Mesenteric fat pad (tissue), 1 donor: ENCODE results near the gene GNAO1. TPM values are rescaled to one million over a fixed set of nuclear protein-coding genes. Genes with fewer than 3 reads are reported as not detected.

Experiments
- DNase-seq: peaks from one replicate; pipeline ENCODE4 v3.0.0-alpha.2; 2020; ENCODE audit warnings: low spot score
- total RNA-seq: library from RNA; stranded (reverse); fragmentation: NEBNext Ultra II Directional; extraction: Animal tissue kit (Norgen Biotek cat#: 25700); gene quantifications from one replicate; pipeline ENCODE4 v1.2.1, GENCODE V29; 2021
- donor health status: DM: yes; HTN: yes; CAD: no.

Gene GNAO1
- total RNA-seq, 1 donor from 2014 or later: 3.0 TPM

DNA sequence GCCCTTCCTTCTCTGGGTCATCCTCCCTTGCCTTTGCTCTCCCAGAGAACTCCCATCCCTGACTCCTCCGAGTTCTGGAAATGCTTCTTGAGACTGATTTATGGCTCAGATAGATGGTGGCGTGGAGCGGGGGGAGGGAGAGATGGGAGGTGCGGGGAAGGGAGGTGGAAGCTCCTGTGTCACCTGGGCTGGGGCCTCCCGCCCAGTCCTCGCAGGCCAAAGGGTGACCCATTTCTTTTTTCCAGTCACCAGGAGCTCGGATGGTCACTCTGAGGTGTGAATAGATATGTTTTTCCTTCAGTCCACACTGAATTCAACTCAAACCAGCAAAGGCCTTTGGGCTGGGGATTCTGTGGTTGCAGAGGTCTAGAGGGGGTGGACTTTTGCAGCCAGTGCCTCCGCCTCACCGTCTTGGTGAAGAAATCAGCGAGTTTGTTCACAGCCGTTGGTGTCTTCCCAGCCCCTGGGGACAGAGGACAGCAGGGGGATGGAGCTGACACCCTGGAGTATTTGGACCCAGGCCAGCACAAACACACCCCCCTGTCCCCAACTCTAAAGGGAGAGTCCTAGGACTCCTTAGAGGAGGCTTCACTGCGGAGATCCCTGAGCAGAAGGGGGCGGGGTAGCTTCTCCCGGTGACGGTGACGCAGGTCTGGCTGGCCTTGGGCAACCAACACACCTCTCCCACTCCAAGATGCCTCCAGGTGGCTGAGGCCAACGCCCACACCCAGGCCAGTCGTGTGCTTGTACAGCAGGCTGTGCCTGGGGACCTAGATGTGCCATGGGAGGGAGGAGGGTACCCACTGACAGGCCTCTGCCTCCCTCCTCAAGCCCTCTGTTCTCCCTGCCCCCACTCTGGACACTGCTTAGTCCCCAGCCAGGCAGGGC lies 153.5 kb downstream of the GNAO1 start:
- no peak for DNase-seq

DNA sequence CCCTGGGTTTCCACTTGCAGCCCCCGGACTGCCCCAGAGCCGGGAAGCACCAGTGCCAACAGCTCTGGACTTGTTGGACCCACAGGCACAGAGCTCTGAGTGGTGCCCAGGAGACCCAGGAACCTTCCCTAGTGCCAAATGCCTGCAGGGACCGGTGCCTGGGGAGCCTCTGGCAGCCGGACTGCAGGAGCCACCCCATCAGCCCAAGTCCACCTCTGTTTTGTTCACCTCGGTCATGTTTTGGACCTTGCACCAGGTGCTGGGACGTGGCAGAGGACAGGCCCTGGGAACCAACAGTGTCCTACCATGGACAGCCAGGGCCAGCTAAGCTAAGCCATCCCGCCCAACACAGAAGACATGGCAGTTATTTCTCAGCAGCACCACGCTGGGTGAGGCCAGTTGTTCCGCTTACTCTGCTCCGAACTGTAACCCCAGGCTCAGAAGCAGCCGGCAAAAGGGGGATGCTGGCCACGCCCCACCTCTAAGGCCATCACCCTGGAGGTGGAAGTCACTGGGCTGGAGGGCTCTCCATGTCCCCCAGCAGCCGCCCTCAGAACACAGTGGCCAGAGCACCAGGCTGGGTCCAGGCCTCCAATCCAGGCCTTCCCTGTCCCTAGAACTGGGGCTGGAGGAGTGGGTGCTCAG lies 154.2 kb downstream of the GNAO1 start:
- no peak for DNase-seq

DNA sequence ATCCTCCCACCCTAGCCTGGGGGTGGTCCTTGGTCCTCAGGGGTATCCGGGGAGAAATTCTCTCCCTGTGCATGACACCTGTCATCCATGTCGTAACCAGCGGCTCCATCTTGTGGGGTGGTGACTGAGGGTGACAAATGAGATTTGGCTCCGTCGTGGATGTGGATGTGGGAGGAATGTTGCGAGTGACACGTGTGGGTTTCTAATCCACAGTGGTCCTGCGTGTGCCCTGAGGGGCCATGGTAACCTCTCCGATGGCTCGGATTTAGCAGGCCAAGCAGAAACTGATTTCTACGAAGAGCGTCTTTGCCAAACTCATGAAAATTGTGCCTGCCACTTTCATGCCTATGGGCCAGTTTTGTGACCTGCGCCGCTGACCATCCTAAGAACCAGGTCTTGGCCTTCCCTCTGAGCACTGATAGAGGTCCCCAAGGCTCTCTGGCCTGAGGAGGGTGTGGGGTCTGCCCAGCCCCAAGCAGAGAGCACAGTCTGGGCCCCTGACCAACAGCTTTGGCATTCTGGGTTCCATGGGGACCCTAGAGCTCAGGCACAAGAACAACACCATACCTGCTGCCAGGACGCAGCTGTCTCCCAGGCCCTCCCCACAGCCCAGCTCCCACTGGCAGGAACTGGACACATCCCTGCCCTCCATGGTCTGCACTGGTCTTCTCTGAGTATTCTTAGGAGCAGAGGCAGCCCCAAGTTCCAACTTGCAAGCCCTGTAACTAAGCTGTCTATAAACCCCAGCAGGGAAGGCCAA lies 155.0 kb downstream of the GNAO1 start:
- no peak for DNase-seq

DNA sequence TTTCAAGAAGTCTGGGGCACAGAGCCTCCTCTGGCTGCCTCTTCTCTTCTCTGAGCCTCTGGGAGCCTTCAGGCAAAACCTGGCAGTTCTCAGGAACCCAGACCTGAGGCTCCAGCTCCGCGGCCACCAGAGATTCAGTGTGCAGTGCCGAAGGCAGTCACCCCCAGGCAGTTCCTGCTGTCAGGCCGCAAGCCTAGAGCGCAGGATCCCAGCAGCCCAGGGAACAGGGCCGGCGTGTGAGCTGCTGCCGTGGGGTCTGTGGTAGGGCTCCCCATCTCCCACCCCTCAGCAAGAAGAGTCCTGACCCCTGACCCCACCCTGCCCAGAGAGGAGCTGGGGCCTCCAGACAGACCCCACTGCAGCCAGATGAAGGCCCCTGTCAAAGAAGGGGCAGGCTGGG lies 155.9 kb downstream of the GNAO1 start:
- no peak for DNase-seq

DNA sequence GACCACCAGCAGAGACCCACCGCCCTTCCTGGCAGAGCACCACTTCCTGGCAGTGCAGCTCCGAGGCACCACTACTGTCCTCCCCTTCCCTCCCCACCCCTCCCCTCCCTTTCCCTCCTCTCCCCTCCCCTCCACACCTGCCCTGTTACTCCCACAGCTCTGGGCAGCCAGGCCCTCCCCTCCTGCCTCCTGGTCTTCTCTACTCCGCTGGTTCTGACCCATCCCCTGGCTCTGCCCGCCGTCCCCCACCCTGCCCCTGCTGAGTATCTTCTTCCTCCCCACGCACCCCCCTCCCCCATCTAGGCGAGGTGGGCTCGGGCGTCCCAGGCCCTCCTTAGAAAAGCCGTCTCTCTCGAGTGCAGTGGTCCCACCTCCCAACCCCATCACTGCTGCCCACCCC lies 156.4 kb downstream of the GNAO1 start:
- DNase-seq: no peak

DNA sequence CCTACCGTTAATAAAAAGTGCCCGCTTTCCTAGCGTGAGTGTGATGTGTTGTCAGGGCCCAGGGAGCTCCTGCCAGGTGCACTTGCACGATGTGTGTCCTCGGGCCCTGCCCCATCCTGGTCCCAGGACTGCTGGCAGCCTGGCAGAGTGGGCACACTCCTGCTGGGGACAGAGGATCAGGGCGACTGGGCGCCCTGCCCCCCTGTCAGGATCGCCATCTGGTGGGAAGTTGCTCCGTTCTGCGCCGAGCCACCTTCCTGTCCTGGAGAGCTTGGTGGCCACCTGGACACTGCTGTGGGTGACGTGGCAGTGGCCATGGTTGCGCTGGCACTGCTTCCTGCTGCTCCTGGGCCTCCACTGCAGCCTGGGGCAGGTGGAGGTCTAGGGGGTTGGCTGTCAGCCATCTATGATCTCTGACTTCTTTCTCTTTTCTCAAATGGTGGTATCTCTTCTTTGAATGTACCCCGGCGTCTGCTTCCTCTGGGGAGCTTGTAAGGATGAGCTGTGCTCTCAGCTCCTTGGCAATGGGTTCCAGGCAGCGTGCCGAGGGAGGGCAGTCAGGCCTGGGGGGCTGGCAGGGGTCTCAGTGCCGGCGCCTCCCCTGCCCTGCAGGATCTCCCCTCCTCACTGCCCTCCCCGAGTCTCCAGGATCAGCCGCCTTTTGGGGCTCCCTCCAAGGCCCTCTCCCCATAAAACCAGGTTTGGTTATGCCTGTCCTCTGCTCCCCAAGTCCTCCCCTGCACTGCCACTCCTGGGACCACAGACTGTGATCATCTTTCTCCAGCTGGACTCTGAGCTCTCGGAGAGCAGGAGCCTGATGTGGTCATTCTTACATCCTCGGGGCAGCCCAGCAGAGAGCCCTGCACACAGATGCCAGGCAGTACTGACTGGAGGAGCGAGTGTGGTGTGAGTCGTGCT lies 157.1 kb downstream of the GNAO1 start:
- DNase-seq: no peak

DNA sequence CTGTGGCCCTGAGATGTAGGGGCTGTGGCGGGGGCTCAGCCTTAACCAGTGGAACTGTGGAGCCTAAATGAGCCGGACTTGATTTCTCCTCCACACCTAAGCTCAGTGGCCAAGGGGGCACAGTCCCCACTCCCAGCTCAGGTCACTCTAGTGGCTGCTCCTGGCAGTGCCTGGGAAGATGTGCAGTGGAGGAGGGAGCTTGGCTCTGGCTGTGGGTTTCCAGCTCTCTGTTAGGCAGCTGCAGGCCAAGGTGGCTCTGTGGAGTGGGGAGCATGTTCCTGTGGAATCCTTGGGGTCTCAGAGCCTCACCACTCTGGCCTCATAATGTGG lies 157.8 kb downstream of the GNAO1 start:
- DNase-seq: no peak

DNA sequence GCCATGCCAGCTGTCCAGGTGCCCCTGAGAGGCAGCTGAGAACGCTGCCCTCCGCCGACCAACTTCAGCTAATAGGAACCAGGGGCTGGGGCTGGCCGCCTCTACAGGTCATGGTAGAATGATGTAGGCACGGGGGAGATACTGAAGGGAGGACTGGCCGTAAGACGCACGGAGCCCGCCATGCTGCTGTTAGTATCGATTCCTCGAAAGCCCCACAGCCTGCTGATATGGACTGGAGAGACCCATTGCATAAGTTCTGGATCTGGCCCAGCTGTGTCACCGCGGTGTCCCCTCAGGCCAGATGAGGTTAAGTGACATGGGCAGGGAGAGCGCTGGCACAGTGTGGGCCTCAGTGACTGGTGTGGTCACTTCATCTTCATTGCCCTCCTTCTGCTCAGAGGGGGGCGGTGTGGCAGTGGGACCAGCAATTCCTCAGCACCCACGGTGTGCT lies 158.4 kb downstream of the GNAO1 start:
- DNase-seq: no peak

DNA sequence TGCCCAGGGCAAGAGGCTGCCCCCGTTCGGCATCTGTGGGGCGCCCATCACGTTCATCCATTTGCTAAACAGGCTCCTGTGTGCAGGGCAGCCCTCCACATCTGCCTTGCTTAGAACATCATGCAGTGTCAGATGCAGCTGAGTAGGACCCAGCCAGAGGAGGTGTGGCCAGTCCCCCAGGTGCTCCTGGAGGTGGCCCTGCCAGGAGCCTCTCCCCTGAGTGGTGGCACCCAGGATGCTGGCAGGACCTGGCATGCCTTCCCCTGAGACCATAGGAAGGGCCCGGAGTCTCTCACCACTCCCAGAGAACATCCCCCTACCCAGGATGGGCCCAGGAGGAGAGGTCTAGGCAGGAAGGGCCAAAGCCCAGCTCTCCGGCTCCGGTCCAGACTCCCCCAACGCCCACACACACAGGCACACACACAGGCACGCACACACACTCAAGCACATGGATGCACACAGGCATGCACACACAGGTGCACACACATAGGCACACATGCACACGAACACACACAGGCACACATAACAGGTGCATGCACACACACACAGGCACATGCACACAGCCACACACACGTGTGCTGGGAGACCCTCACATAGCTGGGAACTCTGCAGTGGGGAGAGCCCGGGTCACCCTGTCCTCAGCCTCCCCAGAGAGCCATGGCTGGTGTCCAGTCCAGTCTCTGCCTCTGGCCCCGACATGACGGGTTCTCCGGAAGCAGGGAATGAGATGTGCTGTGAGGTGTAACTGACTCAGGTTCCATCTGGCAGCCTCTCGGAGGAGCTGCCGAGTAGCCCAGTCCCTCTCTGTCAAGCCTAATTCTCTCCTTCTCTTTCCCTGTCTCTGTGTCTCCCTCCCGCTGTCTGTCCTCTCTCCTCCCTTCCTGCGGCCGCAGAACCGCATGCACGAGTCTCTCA lies 159.5 kb downstream of the GNAO1 start:
- no peak for DNase-seq

DNA sequence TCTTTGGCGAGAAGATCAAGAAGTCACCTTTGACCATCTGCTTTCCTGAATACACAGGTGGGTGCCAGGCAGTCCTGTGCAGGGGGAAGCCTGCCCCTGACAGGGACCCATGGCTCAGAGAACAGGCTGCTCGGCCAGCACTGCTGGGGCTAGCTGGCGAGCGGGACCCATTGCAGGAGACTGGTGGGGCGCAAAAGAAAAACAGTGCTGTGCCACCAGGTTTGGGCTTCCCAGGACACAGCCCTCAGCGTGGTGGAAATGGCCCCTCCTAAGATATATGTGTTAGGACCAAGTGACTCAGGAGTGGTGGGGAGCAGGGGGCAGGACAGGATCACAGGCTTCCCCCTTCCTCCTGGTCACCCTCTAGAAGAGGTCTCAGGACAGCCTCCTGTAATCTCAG lies 160.2 kb downstream of the GNAO1 start:
- DNase-seq: no peak

DNA sequence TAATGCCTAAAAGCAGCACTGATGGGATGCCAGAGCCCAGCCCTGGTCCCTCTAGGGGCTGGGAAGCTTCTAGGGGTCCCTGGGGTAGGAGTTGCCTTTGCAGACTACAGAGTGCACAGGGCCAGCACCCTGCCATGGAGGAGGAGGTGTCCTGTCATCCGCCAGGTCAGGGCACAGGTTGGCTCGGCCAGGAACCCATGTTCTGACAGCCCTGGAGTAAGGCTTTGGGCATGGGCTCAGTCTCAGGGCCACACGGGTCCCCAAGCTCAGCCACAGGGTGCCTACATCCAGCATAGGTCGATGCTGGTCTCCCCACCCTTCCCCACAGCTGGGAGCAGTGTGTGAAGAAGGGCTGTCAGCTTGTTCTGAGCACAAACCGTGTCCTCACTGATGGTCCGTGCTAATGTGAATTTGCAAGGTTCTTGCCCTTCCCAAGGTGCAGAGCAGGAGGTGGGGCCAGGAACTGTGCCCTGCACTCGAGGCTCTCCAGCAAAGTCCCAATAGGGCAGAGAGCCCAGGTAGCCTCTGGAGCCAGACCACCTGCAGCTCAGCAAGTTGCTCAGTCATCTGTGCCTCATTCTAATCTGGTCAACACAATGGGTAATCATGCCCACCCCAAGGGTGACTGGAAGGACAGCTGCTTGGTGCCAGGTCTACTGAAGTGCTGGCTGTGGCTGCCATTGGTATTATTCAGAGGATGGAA lies 161.2 kb downstream of the GNAO1 start:
- peak; percentile 67 for DNase-seq

DNA sequence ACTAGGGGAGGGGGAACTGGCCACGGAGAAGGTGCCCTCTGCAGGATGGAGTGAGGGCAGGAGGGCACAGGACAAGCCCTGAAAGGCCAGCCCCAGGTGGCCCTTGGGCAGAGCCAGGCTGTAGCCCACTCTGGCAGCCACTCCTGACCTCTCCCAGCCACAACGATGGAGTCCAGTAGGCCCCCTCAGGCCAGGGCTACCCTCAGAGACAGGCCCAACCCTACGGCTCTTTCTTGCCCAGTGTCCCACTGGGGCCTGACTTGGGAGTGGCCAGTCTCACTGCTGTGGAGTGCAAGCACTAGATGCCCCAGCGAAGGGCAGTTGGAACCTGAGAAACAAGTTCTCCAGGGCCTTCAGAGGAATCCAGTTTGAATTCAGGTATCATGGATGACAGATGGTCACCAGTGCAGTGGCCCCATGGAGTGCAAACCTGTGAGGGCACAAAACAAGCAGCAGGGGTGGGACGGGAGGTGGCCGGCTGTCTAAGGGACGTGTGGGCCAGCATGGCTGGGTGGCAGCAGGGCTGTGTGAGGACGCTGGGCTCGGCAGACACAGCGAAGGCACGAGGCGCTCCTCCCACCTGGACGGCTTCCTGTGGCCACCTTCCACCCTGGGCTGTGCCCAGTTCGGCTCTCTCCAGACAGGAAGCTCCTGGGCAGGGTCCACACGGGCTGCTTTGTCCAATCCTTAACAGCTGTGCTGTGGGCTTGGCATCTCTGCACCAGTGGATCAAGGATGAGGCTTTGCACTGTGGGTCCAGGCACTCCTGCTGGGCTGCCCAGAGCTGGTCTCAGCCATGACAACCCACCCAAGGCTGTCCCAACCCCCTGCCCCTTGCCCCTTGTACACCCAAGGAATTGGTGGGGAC lies 162.0 kb downstream of the GNAO1 start:
- DNase-seq: peak; percentile 74

DNA sequence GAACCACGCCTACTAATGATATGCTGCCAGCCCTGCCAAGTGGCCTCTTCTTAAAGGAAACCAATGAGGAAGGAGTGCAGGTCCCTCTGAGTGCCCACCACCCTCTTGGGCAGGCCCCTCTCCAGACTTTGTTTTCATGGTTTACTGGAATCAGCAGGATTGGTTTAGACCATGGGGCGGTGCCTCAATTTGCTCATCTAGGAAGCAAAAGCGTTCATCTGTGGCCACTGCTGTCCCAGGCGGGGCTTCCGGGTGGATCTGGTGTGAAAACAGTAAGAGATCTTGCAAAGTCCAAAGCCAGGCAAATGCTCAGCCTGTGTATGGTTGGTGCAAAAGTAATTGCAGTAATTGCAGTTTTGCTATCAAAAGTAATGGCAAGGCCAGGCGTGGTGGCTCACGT lies 162.7 kb downstream of the GNAO1 start:
- peak; percentile 87 for DNase-seq

DNA sequence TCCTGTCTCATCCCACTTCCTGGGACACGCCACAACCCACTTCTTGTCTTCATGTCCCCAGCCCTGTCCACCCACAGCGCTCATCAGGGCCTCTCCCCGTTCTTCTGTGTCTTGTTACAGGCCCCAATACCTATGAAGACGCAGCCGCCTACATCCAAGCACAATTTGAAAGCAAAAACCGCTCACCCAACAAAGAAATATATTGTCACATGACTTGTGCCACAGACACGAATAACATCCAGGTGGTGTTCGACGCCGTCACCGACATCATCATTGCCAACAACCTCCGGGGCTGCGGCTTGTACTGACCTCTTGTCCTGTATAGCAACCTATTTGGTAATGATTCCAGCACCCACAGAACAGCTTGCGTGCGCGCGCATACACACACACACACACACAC lies 163.5 kb downstream of the GNAO1 start:
- peak; percentile 81 for DNase-seq

DNA sequence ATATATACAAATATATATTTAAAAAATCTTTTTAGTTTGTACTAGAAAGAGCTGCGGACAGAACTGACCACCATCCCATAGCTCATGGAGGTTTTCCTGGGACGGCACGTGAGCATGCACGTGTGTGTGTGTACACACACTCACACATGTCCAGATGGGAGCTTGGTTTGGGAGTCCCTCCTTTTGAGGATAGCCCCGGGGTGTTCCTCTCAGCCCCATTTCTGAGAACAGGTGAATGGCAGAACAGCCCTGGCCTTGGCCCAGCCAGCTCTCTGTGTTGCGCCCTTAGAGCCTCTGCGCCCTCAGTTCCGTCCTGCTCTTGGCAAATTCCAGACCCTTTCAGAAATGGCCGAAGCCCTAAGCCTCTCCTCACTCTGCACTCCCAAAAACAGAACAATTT lies 163.9 kb downstream of the GNAO1 start:
- DNase-seq: peak; percentile 85

DNA sequence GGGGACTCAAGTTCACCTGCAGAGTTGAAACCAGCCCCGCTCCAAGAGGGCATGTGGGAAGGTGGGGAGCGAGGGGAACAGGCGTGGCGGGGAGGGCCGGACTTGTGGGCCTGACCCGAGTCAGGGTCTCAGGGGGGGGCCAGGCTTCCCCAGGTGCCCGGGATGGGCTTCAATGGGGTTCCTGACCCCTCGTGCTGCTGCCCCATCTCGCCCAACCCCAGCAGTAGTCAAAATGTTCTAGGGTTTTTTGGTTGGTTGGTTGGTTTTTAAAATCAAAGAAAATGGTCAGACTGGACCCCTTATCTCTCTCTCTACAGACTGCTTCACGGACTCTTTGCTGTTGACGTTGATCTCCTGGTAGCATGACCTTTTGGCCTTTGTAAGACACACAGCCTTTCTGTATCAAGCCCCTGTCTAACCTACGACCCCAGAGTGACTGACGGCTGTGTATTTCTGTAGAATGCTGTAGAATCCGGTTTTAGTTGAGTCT lies 164.5 kb downstream of the GNAO1 start:
- DNase-seq: peak; percentile 73

DNA sequence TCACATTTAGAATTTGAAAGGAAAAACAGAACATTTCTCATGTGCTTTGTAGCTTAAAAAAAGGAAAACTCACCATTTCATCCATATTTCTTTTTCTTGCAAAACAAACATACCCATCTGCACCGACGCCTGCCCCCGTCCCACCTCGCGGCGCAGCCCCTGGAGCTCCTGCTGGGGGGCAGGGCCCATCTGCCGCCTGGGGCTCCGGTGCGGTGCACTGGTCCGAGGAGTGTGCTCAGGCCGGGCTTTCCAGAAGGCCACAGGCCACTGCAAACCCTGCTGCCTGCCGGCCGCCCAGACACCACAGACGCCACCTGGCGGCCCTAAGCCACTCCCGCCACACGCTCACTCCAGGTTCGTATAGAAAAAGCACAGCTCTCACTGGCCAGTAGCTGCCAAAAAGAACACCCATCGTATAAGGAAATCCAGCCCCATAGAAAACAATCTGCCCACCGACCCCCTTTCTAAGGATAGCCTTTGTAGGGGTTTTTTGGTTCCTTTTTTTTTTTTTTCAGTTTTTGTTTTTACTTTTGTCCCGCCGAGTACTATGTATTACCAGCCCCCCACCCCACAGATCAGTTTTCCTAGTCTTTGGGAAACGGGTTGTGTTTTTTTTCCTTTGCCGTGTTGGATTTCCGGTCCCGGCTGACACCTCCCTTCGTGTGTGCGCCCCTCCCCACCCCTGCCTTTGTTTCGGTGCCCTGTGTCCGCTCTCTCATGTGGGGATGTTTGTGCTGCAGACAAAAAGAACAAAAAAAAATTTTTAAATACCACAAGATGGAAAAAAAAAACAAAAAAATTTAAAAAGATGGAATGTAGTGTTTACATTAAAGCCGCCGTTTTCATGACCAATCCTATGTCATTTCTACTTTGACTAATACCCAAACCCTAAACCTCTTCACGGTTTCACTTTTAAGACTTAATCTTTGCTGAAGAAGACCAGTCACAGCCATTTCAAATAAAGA lies 165.3 kb downstream of the GNAO1 start:
- peak; percentile 93 for DNase-seq
